Astrocyte of the cerebellum (primary cell): ENCODE measurements around the gene C17orf100.

ENCODE experiments used
- DNase-seq: peaks from one replicate; pipeline ENCODE4 v3.0.0-alpha.2; 2011; ENCODE audit warnings: low read depth
- H3K4me3 ChIP-seq: 2 replicates; pipeline ENCODE4 v1.5.1; 2011; ENCODE audit warnings: mild to moderate bottlenecking, low read depth, low read length, moderate library complexity
- CTCF ChIP-seq: IDR thresholded peaks from 2 replicates; pipeline ENCODE4 v1.5.1; 2012; ENCODE audit warnings: low read length, low read depth, moderate library complexity, mild to moderate bottlenecking; ENCODE audit errors: missing control alignments
- in situ Hi-C: cut with HindIII; loops from 2 replicates; pipeline ENCODE4 v1.10.0; 2017; ENCODE audit warnings: low sequenced_read_pairs

The C17orf100 gene

GRCh38 chr17:6611231-6611630, 40.3 kb upstream of the C17orf100 start:
- TF ChIP-seq CTCF = no peak
- in situ Hi-C loops = no loop called here
- no peak overlapping the region for H3K4me3 ChIP-seq
- DNase-seq = no peak

GRCh38 chr17:6623941-6624340, 27.6 kb upstream of the C17orf100 start:
- H3K4me3 ChIP-seq = no peak overlapping the region
- in situ Hi-C loops = no loop called here

GRCh38 chr17:6626616-6627015, 24.9 kb upstream of the C17orf100 start:
- H3K4me3 ChIP-seq = no peak overlapping the region
- TF ChIP-seq CTCF = no peak
- DNase-seq = no peak
- in situ Hi-C loops = no loop called here

More at GRCh38 chr17:6623941-6624340, 27.6 kb upstream of the C17orf100 start:
- DNase-seq = no peak
- no peak for TF ChIP-seq CTCF

GRCh38 chr17:6627019-6627418, 24.5 kb upstream of the C17orf100 start:
- TF ChIP-seq CTCF = no peak
- no peak for DNase-seq
- no peak overlapping the region for H3K4me3 ChIP-seq
- in situ Hi-C loops = no loop called here

GRCh38 chr17:6630390-6630789, 21.2 kb upstream of the C17orf100 start:
- no peak for TF ChIP-seq CTCF
- in situ Hi-C loops = no loop called here
- no peak overlapping the region for H3K4me3 ChIP-seq
- no peak for DNase-seq

GRCh38 chr17:6632530-6632929, 19.0 kb upstream of the C17orf100 start:
- no peak for DNase-seq
- TF ChIP-seq CTCF = no peak
- in situ Hi-C loops = no loop called here
- no peak overlapping the region for H3K4me3 ChIP-seq

- no peak for DNase-seq
- in situ Hi-C loops = no loop called here
- TF ChIP-seq CTCF = no peak
- no peak overlapping the region for H3K4me3 ChIP-seq
Measured at GRCh38 chr17:6633263-6633662, 18.3 kb upstream of the C17orf100 start.
